ENCODE data around the gene HS3ST6. TPM values are rescaled to one million over a fixed set of nuclear protein-coding genes. Genes with fewer than 3 reads are reported as not detected.

HS3ST6 gene
- total RNA-seq, 1 donor from 2014 or later: not detected

GRCh38 chr16:1919327-1919998 is 1.2 kb upstream of the HS3ST6 start:
- Histone ChIP-seq H3K4me2 (peak overlapping the region; percentile 83), H3K36me3 (no peaks in the 10 kb centered on the region), H3K79me2 (ENCODE audit: low read depth) (no peaks in the 10 kb centered on the region), H3F3A (ENCODE audit: low read depth) (peaks cover 31% of the 10 kb centered on the region), H4K20me1 (ENCODE audit: low read depth) (peaks cover 25% of the 10 kb centered on the region), H3K27ac (no peak overlapping the region), H2AFZ (replicated peaks) (no peak overlapping the region), H3K9ac (no peak overlapping the region), H3K4me3 (no peak overlapping the region), H3K9me3 (ENCODE audit: low read depth) (no peaks in the 10 kb centered on the region), H3K4me1 (peaks cover 43% of the 10 kb centered on the region), H3K27me3 (peaks cover 90% of the 10 kb centered on the region)
- no peak overlapping the region for H3K4me3 Mint-ChIP-seq
- peaks cover 59% of the 10 kb centered on the region for H3K27me3 Mint-ChIP-seq (ENCODE audit: insufficient read depth, low read depth)
- peaks cover 20% of the 10 kb centered on the region for H3K4me1 Mint-ChIP-seq
- no peaks in the 10 kb centered on the region for H3K36me3 Mint-ChIP-seq
- H3K27ac Mint-ChIP-seq: no peak overlapping the region
- peak; percentile 51 for DNase-seq (ENCODE audit: low spot score)
- TF ChIP-seq EZH2 (IDR thresholded peaks at IDR 0.05) (peak; percentile 11), CTCF (IDR thresholded peaks at IDR 0.05) (no peak)
- H3K9me3 Mint-ChIP-seq: no peaks in the 10 kb centered on the region

- Histone ChIP-seq H3K4me3 (peak overlapping the region; percentile 45), H4K20me1 (ENCODE audit: low read depth) (peaks cover 25% of the 10 kb centered on the region), H3K4me1 (peaks cover 49% of the 10 kb centered on the region), H3K4me2 (peak overlapping the region; percentile 83), H3K79me2 (ENCODE audit: low read depth) (no peaks in the 10 kb centered on the region), H3K27me3 (peaks cover 74% of the 10 kb centered on the region), H3K27ac (no peak overlapping the region), H3K9ac (no peak overlapping the region), H2AFZ (replicated peaks) (no peak overlapping the region), H3F3A (ENCODE audit: low read depth) (peaks cover 31% of the 10 kb centered on the region), H3K9me3 (ENCODE audit: low read depth) (no peaks in the 10 kb centered on the region), H3K36me3 (no peaks in the 10 kb centered on the region)
- peak; percentile 65 for DNase-seq (ENCODE audit: low spot score)
- Mint-ChIP-seq H3K9me3 (no peaks in the 10 kb centered on the region), H3K4me1 (peaks cover 20% of the 10 kb centered on the region), H3K27me3 (ENCODE audit: insufficient read depth, low read depth) (peaks cover 55% of the 10 kb centered on the region), H3K4me3 (peak overlapping the region; percentile 27), H3K36me3 (no peaks in the 10 kb centered on the region), H3K27ac (no peak overlapping the region)
- peak; percentile 93 for TF ChIP-seq EZH2 (IDR thresholded peaks at IDR 0.05)
- TF ChIP-seq EZH2phosphoT487 (IDR thresholded peaks at IDR 0.05): peak; percentile 86
- TF ChIP-seq CTCF (IDR thresholded peaks at IDR 0.05): no peak
Observed at GRCh38 chr16:1917665-1918350, 407 bp downstream of the HS3ST6 start.

- peaks cover 31% of the 10 kb centered on the region for H3F3A ChIP-seq (ENCODE audit: low read depth)
- no peaks in the 10 kb centered on the region for H3K36me3 ChIP-seq
- H3K4me2 ChIP-seq: peak overlapping the region; percentile 69
- H3K79me2 ChIP-seq (ENCODE audit: low read depth): no peaks in the 10 kb centered on the region
- H3K9me3 ChIP-seq (ENCODE audit: low read depth): no peaks in the 10 kb centered on the region
- H3K27me3 ChIP-seq: peaks cover 67% of the 10 kb centered on the region
- H3K4me1 Mint-ChIP-seq: peaks cover 20% of the 10 kb centered on the region
- no peaks in the 10 kb centered on the region for H3K36me3 Mint-ChIP-seq
- H3K27ac Mint-ChIP-seq: no peak overlapping the region
- H3K4me3 ChIP-seq: peak overlapping the region; percentile 40
- peaks cover 25% of the 10 kb centered on the region for H4K20me1 ChIP-seq (ENCODE audit: low read depth)
- TF ChIP-seq EZH2 (IDR thresholded peaks at IDR 0.05) (no peak), CTCF (IDR thresholded peaks at IDR 0.05) (no peak), EZH2phosphoT487 (IDR thresholded peaks at IDR 0.05) (no peak)
- H3K4me1 ChIP-seq: peaks cover 49% of the 10 kb centered on the region
- peak overlapping the region; percentile 55 for H3K4me3 Mint-ChIP-seq
- H3K9ac ChIP-seq: no peak overlapping the region
- H3K9me3 Mint-ChIP-seq: no peaks in the 10 kb centered on the region
- H3K27ac ChIP-seq: no peak overlapping the region
- H3K27me3 Mint-ChIP-seq (ENCODE audit: insufficient read depth, low read depth): peaks cover 53% of the 10 kb centered on the region
- peak; percentile 30 for DNase-seq (ENCODE audit: low spot score)
- no peak overlapping the region for H2AFZ ChIP-seq (replicated peaks)
Observed at GRCh38 chr16:1917056-1917664, 1.1 kb downstream of the HS3ST6 start.
